Measurements from ENCODE around the gene CEP170B. TPM values are rescaled to one million over a fixed set of nuclear protein-coding genes. Genes with fewer than 3 reads are reported as not detected.
"Not testable (repeated sequence)": the region's sequence is repeated elsewhere in the genome, so short reads cannot be mapped to it uniquely, and the experiment has no call there.

CEP170B gene
- total RNA-seq, 3 donors from 2014 or later = 10.1 to 14.8 (median 13.8) TPM

DNA sequence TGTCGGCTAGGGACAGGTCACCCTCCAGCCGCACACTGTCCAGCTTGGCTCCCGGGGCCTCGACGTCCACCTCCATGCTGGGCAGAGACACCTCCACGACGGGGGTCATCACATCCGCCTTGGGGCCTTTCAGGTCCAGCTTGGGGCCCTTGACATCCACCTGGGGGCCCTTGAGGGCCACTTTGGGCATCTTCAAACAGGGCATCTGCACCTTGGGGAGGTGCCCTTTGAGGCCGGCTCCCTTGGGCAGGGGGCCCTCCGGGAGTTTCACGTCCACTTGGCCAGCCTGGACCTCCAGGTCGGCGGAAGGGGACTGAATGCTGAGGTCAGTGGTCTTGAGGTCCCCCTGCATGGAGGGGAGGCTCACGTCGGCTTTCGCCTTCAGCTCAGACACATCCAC, 77.5 kb downstream of the CEP170B start:
- Histone ChIP-seq H3K4me1 (no peaks in the 10 kb centered on the region), H3K9me3 (no peaks in the 10 kb centered on the region), H3K27ac (no peak overlapping the region), H3K4me3 (no peak overlapping the region), H3K36me3 (no peaks in the 10 kb centered on the region), H3K27me3 (no peaks in the 10 kb centered on the region)
- TF ChIP-seq POLR2AphosphoS5 (IDR thresholded peaks at IDR 0.05) = no peak
- TF ChIP-seq POLR2A (IDR thresholded peaks at IDR 0.05) = no peak
- TF ChIP-seq, protein P1, sequence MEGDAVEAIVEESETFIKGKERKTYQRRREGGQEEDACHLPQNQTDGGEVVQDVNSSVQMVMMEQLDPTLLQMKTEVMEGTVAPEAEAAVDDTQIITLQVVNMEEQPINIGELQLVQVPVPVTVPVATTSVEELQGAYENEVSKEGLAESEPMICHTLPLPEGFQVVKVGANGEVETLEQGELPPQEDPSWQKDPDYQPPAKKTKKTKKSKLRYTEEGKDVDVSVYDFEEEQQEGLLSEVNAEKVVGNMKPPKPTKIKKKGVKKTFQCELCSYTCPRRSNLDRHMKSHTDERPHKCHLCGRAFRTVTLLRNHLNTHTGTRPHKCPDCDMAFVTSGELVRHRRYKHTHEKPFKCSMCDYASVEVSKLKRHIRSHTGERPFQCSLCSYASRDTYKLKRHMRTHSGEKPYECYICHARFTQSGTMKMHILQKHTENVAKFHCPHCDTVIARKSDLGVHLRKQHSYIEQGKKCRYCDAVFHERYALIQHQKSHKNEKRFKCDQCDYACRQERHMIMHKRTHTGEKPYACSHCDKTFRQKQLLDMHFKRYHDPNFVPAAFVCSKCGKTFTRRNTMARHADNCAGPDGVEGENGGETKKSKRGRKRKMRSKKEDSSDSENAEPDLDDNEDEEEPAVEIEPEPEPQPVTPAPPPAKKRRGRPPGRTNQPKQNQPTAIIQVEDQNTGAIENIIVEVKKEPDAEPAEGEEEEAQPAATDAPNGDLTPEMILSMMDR (IDR thresholded peaks at IDR 0.05) = no peak
- intact Hi-C loops (cut with DNase I; ENCODE audit: low total_unique reads) = no loop called here
- no peak for DNase-seq (ENCODE audit: low spot score in 2 of 2)

DNA sequence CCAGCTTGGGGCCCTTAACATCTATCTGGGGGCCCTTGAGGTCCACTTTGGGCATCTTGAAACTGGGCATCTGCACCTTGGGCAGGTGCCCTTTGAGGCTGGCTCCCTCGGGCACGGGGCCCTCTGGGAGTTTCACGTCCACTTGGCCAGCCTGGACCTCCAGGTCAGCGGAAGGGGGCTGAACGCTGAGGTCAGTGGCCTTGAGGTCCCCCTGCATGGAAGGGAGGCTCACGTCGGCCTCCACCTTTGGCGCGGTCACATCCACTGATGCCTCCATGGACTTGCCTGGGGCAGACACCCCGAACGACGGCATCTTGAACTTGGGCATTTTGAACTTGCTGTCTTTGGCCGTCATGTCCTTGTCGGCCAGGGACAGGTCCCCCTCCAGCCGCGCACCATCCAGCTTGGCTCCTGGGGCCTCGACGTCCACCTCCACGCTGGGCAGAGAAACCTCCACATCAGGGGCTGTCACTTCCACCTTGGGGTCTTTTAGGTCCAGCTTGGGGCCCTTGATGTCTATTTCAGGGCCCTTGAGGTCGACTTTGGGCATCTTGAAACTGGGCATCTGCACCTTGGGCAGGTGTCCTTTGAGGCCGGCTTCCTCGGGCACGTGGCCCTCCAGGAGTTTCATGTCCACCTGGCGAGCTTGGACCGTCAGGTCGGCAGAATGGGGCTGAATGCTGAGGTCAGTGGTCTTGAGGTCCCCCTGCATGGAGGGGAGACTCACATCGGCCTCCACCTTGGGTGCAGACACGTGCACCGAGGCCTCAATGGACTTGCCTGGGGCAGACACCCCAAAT, 78.3 kb downstream of the CEP170B start:
- H3K27ac ChIP-seq; intact Hi-C loops (cut with DNase I; ENCODE audit: low total_unique reads); H3K4me1 ChIP-seq; H3K27me3 ChIP-seq; H3K4me3 ChIP-seq; H3K36me3 ChIP-seq; H3K9me3 ChIP-seq: not testable (repeated sequence)
- peak in 1 of 2 donors; percentile 49 for DNase-seq (ENCODE audit: low spot score in 2 of 2)

DNA sequence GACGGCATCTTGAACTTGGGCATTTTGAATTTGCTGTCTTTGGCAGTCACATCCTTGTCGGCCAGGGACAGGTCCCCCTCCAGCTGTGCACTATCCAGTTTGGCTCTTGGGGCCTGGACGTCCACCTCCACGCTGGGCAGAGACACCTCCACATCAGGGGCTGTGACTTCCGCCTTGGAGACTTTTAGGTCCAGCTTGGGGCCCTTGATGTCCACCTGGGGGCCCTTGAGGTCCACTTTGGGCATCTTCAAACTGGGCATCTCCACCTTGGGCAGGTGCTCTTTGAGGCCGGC, 78.9 kb downstream of the CEP170B start:
- H3K9me3 ChIP-seq; H3K4me3 ChIP-seq; H3K36me3 ChIP-seq; H3K27me3 ChIP-seq; H3K4me1 ChIP-seq; DNase-seq (ENCODE audit: low spot score in 2 of 2); H3K27ac ChIP-seq; intact Hi-C loops (cut with DNase I; ENCODE audit: low total_unique reads): not testable (repeated sequence)

DNA sequence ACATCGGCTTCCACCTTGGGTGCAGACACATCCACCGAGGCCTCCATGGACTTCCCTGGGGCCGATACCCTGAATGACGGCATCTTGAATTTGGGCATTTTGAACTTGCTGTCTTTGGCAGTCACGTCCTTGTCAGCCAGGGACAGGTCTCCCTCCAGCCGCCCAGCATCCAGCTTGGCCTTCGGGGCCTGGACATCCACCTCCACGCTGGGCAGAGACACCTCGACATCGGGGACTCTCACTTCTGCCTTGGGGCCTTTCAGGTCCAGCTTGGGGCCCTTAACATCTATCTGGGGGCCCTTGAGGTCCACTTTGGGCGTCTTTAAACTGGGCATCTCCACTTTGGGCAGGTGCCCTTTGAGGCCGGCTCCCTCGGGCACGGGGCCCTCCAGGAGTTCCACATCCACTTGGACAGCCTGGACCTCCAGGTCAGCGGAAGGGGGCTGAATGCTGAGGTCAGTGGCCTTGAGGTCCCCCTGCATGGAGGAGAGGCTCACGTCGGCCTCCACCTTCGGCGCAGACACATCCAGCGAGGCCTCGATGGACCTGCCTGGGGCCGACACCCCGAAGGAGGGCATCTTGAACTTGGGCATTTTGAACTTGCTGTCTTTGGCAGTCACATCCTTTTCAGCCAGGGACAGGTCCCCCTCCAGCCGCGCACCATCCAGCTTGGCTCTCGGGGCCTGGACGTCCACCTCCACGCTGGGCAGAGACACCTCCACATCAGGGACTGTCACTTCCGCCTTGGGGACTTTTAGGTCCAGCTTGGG, 79.6 kb downstream of the CEP170B start:
- intact Hi-C loops (cut with DNase I; ENCODE audit: low total_unique reads); H3K27ac ChIP-seq; H3K27me3 ChIP-seq; H3K4me1 ChIP-seq; H3K9me3 ChIP-seq; H3K4me3 ChIP-seq; H3K36me3 ChIP-seq: not testable (repeated sequence)
- peak in 1 of 2 donors; percentile 46 for DNase-seq (ENCODE audit: low spot score in 2 of 2)

DNA sequence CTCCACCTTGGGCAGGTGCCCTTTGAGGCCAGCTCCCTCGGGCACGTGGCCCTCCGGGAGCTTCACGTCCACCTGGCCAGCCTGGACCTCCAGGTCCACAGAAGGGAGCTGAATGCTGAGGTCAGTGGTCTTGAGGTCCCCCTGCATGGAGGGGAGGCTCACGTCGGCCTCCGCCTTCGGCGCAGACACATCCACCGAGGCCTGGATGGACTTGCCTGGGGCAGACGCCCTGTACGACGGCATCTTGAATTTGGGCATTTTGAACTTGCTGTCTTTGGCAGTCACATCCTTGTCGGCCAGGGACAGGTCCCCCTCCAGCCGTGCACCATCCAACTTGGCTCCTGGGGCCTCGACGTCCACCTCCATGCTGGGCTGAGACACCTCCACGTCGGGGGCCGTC, 80.2 kb downstream of the CEP170B start:
- H3K4me3 ChIP-seq; DNase-seq (ENCODE audit: low spot score in 2 of 2); H3K4me1 ChIP-seq; H3K27ac ChIP-seq; intact Hi-C loops (cut with DNase I; ENCODE audit: low total_unique reads); H3K9me3 ChIP-seq; H3K27me3 ChIP-seq; H3K36me3 ChIP-seq: not testable (repeated sequence)

Other genes with a start within 250 kb of the CEP170B start
- gene INF2, start 175.7 kb upstream of the CEP170B start, total RNA-seq = 10 to 100 TPM; 31.0 to 70.9 (median 51.5) TPM
- gene ADSS1, start 141.0 kb upstream of the CEP170B start, total RNA-seq = 10 to 100 TPM in 1 of 3 donors, 1 to 10 TPM in 2; 6.9 to 13.0 (median 7.3) TPM
- 100 to 1,000 TPM; 181 to 225 (median 223) TPM for gene SIVA1, start 112.1 kb upstream of the CEP170B start, total RNA-seq
- 100 to 1,000 TPM in 2 of 3 donors, 10 to 100 TPM in 1; 91.9 to 119 (median 116) TPM for gene AKT1, start 69.5 kb upstream of the CEP170B start, total RNA-seq
- gene ZBTB42, start 64.2 kb upstream of the CEP170B start, total RNA-seq = 10 to 100 TPM in 1 of 3 donors, 1 to 10 TPM in 2; 3.5 to 11.4 (median 9.2) TPM
- gene PLD4, start 59.6 kb downstream of the CEP170B start, total RNA-seq = 1 to 10 TPM in 1 of 3 donors, under 1 TPM in 1, not detected in 1; 0.33 to 4.0 TPM
- gene AHNAK2, start 113.1 kb downstream of the CEP170B start, total RNA-seq = 10 to 100 TPM; 15.1 to 46.7 (median 19.3) TPM
- 10 to 100 TPM in 1 of 3 donors, 1 to 10 TPM in 2; 4.5 to 17.0 (median 8.8) TPM for gene CLBA1, start 120.5 kb downstream of the CEP170B start, total RNA-seq
- gene CDCA4, start 155.8 kb downstream of the CEP170B start, total RNA-seq = 10 to 100 TPM in 2 of 3 donors, 1 to 10 TPM in 1; 5.1 to 10.4 (median 10.2) TPM
- 1 to 10 TPM; 1.3 to 2.9 (median 1.8) TPM for gene GPR132, start 200.2 kb downstream of the CEP170B start, total RNA-seq